BJ (cell line): ENCODE results near the gene CFH. TPM values are rescaled to one million over a fixed set of nuclear protein-coding genes. Genes with fewer than 3 reads are reported as not detected.
"Not testable (repeated sequence)": the region's sequence is repeated elsewhere in the genome, so short reads cannot be mapped to it uniquely, and the experiment has no call there.

ENCODE experiments used
- CTCF ChIA-PET: fragments of 350-600 bp; formaldehyde crosslinking; extraction: SDS; loops from one replicate; lab custom pipeline; 2021; ENCODE audit warnings: antibody characterized with exemption, inconsistent platforms; lab: Yijun Ruan, JAX
- POLR2A ChIA-PET: fragments of 300-600 bp; sonication (Branson Sonifier 250); formaldehyde crosslinking; extraction: SDS; loops from one replicate; lab custom pipeline; 2021; ENCODE audit warnings: antibody characterized with exemption; lab: Charles Lee
- DNase-seq: peaks from one replicate; pipeline ENCODE4 v3.0.0-alpha.2; 2011; ENCODE audit warnings: low read depth
- H3K27me3 ChIP-seq: 2 replicates; pipeline ENCODE4 v1.6.0; 2011; ENCODE audit warnings: low read length; ENCODE audit not compliant: control insufficient read depth, insufficient read depth
- H3K36me3 ChIP-seq: 2 replicates; pipeline ENCODE4 v1.5.1; 2011; ENCODE audit warnings: low read length; ENCODE audit not compliant: control insufficient read depth, insufficient read depth
- H3K4me3 ChIP-seq: 2 replicates; pipeline ENCODE4 v1.5.1; 2011; ENCODE audit warnings: low read depth, mild to moderate bottlenecking, control low read depth, low read length
- polyA plus RNA-seq: library from polyadenylated mRNA; depleted of rRNA; stranded (reverse); fragments of >200 nt; gene quantifications from 2 replicates; pipeline ENCODE4 v1.2.3, GENCODE V29; 2011
- TF ChIP-seq, protein P1 (sequence below): IDR thresholded peaks from 2 replicates; pipeline ENCODE4 v1.5.1; 2011; ENCODE audit warnings: low read depth, mild to moderate bottlenecking, control low read depth, inconsistent platforms, low read length, moderate library complexity; ENCODE audit not compliant: insufficient read depth

The CFH gene
- polyA plus RNA-seq, 1 experiment = 13.6 TPM

DNA sequence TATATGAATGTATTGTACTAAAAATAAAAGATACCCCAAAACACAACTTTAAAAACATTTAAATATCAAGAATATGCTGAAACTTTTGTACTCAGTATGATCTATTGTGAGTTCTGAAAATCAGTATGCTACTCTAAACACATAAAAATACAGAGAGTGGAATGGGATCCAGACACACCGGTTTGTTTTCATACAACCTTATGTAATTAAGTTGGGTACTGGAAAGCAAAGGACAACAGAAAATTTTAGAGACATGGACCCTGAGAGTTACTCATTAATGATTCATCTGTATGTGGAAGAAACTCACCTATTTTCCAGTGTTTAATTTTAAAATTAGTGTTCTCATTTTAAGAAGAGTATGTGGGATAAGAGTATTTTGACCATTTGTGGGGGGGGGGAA is 121.9 kb downstream of the CFH start:
- POLR2A ChIA-PET = no interaction called here

DNA sequence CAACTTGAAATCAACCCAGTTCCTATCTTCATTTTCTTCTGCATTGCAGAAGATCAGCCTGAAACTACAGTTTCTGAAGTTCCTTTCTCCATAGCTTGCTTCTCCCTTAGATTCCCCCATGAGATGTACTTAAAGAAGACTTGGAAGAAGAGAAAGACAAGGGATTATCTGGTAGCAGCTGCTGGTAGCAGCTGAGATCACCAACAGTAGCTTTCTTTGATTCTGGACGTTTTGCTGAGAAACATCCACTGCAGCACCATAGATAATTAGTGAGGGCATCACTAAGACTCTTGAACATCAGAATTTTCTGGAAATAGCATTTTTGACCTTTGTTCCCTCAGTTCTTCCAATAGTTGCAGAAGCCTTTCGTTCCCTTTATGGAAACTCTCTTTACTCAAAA is 122.3 kb downstream of the CFH start:
- no peak for DNase-seq
- TF ChIP-seq, protein P1, sequence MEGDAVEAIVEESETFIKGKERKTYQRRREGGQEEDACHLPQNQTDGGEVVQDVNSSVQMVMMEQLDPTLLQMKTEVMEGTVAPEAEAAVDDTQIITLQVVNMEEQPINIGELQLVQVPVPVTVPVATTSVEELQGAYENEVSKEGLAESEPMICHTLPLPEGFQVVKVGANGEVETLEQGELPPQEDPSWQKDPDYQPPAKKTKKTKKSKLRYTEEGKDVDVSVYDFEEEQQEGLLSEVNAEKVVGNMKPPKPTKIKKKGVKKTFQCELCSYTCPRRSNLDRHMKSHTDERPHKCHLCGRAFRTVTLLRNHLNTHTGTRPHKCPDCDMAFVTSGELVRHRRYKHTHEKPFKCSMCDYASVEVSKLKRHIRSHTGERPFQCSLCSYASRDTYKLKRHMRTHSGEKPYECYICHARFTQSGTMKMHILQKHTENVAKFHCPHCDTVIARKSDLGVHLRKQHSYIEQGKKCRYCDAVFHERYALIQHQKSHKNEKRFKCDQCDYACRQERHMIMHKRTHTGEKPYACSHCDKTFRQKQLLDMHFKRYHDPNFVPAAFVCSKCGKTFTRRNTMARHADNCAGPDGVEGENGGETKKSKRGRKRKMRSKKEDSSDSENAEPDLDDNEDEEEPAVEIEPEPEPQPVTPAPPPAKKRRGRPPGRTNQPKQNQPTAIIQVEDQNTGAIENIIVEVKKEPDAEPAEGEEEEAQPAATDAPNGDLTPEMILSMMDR = no peak
- no peaks in the 10 kb centered on the region for H3K27me3 ChIP-seq
- POLR2A ChIA-PET = no interaction called here
- CTCF ChIA-PET = no interaction called here
- H3K36me3 ChIP-seq = no peaks in the 10 kb centered on the region
- no peak overlapping the region for H3K4me3 ChIP-seq

More for the DNA sequence above, 121.9 kb downstream of the CFH start:
- Histone ChIP-seq H3K36me3 (no peaks in the 10 kb centered on the region), H3K27me3 (no peaks in the 10 kb centered on the region), H3K4me3 (no peak overlapping the region)
- CTCF ChIA-PET = no interaction called here
- DNase-seq = no peak
- TF ChIP-seq, protein P1 = no peak

- ChIA-PET CTCF (no interaction called here), POLR2A (no interaction called here)
- TF ChIP-seq, protein P1 = no peak
These were observed 122.8 kb downstream of the CFH start, which contains the start of gene CFHR3 for GRCh38 chr1:196774603-196775002. CFHR3 (plus strand) TSS chr1:196774840; CDS start chr1:196774887, 47 bp downstream.

GRCh38 chr1:196777603-196778002 is 125.8 kb downstream of the CFH start:
- H3K36me3 ChIP-seq = no peaks in the 10 kb centered on the region

More at GRCh38 chr1:196774603-196775002, 122.8 kb downstream of the CFH start, which contains the start of gene CFHR3:
- Histone ChIP-seq H3K27me3 (no peaks in the 10 kb centered on the region), H3K36me3 (no peaks in the 10 kb centered on the region), H3K4me3 (no peak within 1 kb of the TSS)
- no peak for DNase-seq

GRCh38 chr1:196779093-196779492 is 127.2 kb downstream of the CFH start:
- POLR2A ChIA-PET = no interaction called here
- TF ChIP-seq, protein P1 = no peak
- Histone ChIP-seq H3K27me3 (no peaks in the 10 kb centered on the region), H3K4me3 (no peak overlapping the region), H3K36me3 (no peaks in the 10 kb centered on the region)
- DNase-seq = no peak
- CTCF ChIA-PET = no interaction called here

More at GRCh38 chr1:196777603-196778002, 125.8 kb downstream of the CFH start:
- no peak for DNase-seq
- ChIA-PET POLR2A (no interaction called here), CTCF (no interaction called here)
- no peak overlapping the region for H3K4me3 ChIP-seq
- no peaks in the 10 kb centered on the region for H3K27me3 ChIP-seq
- TF ChIP-seq, protein P1 = no peak

DNA sequence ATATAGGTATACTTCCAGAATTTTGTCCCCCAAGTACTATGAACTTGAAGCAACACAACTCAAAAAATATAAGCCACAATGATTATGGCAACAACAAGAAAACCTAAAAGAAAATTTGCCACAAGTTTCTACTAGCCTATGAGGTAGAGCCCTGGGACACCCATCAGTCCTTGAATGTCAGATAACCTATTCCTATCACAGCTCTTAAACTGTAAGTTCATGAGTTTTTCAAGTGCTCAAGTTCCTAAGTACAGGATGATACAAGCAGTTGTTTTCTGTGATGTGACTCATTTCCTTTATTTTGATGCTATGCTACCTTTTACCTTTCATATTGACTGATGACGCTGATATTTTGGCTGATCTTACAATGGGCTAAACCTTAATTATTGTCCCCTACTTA is 139.4 kb downstream of the CFH start:
- H3K36me3 ChIP-seq, H3K27me3 ChIP-seq, CTCF ChIA-PET, H3K4me3 ChIP-seq, POLR2A ChIA-PET, DNase-seq: not testable (repeated sequence)

GRCh38 chr1:196794103-196794502 is 142.3 kb downstream of the CFH start:
- not testable (repeated sequence) for H3K27me3 ChIP-seq

More at GRCh38 chr1:196794103-196794502, 142.3 kb downstream of the CFH start:
- POLR2A ChIA-PET, H3K4me3 ChIP-seq, DNase-seq, CTCF ChIA-PET, H3K36me3 ChIP-seq: not testable (repeated sequence)
